ENCODE measurements around the gene CHRDL2.

The CHRDL2 gene

GRCh38 chr11:74647404-74647803 is 83.8 kb downstream of the CHRDL2 start:
- Histone ChIP-seq H3K4me2 (ENCODE audit: low read length) (no peak overlapping the region), H3K9me2 (ENCODE audit: low read depth, low read length) (no peaks in the 10 kb centered on the region), H3F3A (ENCODE audit: insufficient read depth, low read length) (no peaks in the 10 kb centered on the region), H3K4me1 (ENCODE audit: insufficient read depth, low read length, severe bottlenecking) (no peaks in the 10 kb centered on the region), H3K27ac (ENCODE audit: low read depth, low read length, poor library complexity, severe bottlenecking) (no peak overlapping the region), H3K9me3 (ENCODE audit: low read length) (no peaks in the 10 kb centered on the region), H3K36me3 (ENCODE audit: insufficient read depth, low read length) (peaks cover 36% of the 10 kb centered on the region), H3K4me3 (ENCODE audit: low read depth, low read length, poor library complexity, severe bottlenecking) (no peak overlapping the region), H3K27me3 (ENCODE audit: insufficient read depth, low read length) (no peaks in the 10 kb centered on the region), H3K9ac (ENCODE audit: low read length) (no peak overlapping the region), H3K79me2 (ENCODE audit: insufficient read depth, low read length) (no peaks in the 10 kb centered on the region), H2AFZ (ENCODE audit: low read length) (no peak overlapping the region), H4K20me1 (ENCODE audit: insufficient read depth, low read length) (no peaks in the 10 kb centered on the region)
- TF ChIP-seq CTCF (IDR thresholded peaks at IDR 0.05; ENCODE audit: low read length) (no peak), EZH2 (IDR thresholded peaks at IDR 0.05; ENCODE audit: borderline replicate concordance, low read length) (no peak)

GRCh38 chr11:74646954-74647353 is 84.3 kb downstream of the CHRDL2 start:
- Histone ChIP-seq H2AFZ (ENCODE audit: low read length) (no peak overlapping the region), H3F3A (ENCODE audit: insufficient read depth, low read length) (no peaks in the 10 kb centered on the region), H3K36me3 (ENCODE audit: insufficient read depth, low read length) (peaks cover 36% of the 10 kb centered on the region), H3K4me3 (ENCODE audit: low read depth, low read length, poor library complexity, severe bottlenecking) (no peak overlapping the region), H3K9ac (ENCODE audit: low read length) (no peak overlapping the region), H3K9me3 (ENCODE audit: low read length) (no peaks in the 10 kb centered on the region), H3K27ac (ENCODE audit: low read depth, low read length, poor library complexity, severe bottlenecking) (no peak overlapping the region), H3K4me1 (ENCODE audit: insufficient read depth, low read length, severe bottlenecking) (no peaks in the 10 kb centered on the region), H3K27me3 (ENCODE audit: insufficient read depth, low read length) (no peaks in the 10 kb centered on the region), H3K79me2 (ENCODE audit: insufficient read depth, low read length) (no peaks in the 10 kb centered on the region), H3K4me2 (ENCODE audit: low read length) (no peak overlapping the region), H3K9me2 (ENCODE audit: low read depth, low read length) (no peaks in the 10 kb centered on the region), H4K20me1 (ENCODE audit: insufficient read depth, low read length) (no peaks in the 10 kb centered on the region)
- TF ChIP-seq CTCF (IDR thresholded peaks at IDR 0.05; ENCODE audit: low read length) (no peak), EZH2 (IDR thresholded peaks at IDR 0.05; ENCODE audit: borderline replicate concordance, low read length) (no peak)

Measured in OCI-LY1 (cell line).